Neural progenitor cell (in vitro differentiated cells): Measurements from ENCODE around the gene R3HDM1.

Source experiments
- EZH2phosphoT487 ChIP-seq: fragments of 200-600 bp; sonication (generic); IDR thresholded peaks from 2 replicates; pipeline ENCODE4 v1.6.1; 2017; ENCODE audit warnings: antibody characterized with exemption
- TF ChIP-seq, protein P1 (sequence below): fragments of 200-600 bp; sonication (generic); IDR thresholded peaks from 2 replicates; pipeline ENCODE4 v1.5.1; 2017; ENCODE audit warnings: antibody characterized with exemption, mild to moderate bottlenecking

DNA sequence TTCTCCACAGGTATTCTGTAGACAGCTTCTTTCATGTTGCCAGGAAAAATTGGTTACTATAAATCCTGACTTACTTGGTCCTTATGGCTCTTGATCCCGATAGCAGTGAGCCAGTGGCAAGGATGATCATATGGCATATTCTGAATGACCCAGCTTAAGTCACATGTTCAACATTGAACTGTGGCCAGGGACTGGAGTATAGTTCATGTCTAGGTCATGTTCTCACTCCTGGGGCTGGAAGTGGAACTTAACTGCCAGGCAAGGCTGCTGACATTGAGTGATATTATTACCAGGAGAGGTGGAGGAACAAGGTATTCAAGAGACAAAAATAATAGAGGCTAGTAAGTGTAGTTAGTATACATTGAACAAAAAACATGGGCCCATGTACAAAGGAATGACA is 26.2 kb downstream of the R3HDM1 start:
- TF ChIP-seq, protein P1, sequence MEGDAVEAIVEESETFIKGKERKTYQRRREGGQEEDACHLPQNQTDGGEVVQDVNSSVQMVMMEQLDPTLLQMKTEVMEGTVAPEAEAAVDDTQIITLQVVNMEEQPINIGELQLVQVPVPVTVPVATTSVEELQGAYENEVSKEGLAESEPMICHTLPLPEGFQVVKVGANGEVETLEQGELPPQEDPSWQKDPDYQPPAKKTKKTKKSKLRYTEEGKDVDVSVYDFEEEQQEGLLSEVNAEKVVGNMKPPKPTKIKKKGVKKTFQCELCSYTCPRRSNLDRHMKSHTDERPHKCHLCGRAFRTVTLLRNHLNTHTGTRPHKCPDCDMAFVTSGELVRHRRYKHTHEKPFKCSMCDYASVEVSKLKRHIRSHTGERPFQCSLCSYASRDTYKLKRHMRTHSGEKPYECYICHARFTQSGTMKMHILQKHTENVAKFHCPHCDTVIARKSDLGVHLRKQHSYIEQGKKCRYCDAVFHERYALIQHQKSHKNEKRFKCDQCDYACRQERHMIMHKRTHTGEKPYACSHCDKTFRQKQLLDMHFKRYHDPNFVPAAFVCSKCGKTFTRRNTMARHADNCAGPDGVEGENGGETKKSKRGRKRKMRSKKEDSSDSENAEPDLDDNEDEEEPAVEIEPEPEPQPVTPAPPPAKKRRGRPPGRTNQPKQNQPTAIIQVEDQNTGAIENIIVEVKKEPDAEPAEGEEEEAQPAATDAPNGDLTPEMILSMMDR = no peak
- TF ChIP-seq EZH2phosphoT487 = no peak
